Keratinocyte (primary cell): ENCODE data around the gene AKAP13.

Experiments
- EZH2 ChIP-seq: IDR thresholded peaks from one replicate; pipeline ENCODE4 v1.6.1; 2012; ENCODE audit warnings: inconsistent platforms, mild to moderate bottlenecking, low read length, moderate library complexity
- TF ChIP-seq, protein P1 (sequence below), 3 experiments: IDR thresholded peaks in 1 of 3; conservative IDR thresholded peaks in 1 of 3; optimal IDR thresholded peaks in 1 of 3; 2 replicates in 2 of 3; 3 replicates in 1 of 3; pipeline versions ENCODE3 to v1.5.1; 2011; ENCODE audit warnings: low read length in 3 of 3, mild to moderate bottlenecking in 3 of 3, moderate library complexity in 2 of 3, control low read depth in 1 of 3, inconsistent platforms in 1 of 3; ENCODE audit not compliant: insufficient read depth in 2 of 3; ENCODE audit errors: extremely low read depth in 1 of 3

DNA sequence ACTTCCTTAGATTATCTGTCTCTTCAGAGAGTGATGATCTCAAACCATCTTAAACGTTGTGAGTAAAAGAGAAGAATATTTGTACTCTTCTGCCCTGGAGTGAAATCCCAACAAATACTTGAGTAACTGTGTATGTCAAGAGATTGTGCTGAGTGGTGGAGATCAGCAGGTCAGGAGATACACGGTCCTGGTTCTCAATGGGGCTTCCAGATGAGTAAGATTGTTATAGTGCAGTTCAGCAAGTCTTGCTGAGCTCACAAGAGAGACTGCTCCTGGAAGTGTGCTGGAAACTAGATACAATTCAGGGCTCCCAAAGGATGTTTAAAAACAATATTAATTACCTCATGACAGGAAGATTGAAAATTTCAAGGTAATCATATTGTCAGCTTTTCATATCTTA is 184.3 kb downstream of the AKAP13 start:
- TF ChIP-seq, protein P1, sequence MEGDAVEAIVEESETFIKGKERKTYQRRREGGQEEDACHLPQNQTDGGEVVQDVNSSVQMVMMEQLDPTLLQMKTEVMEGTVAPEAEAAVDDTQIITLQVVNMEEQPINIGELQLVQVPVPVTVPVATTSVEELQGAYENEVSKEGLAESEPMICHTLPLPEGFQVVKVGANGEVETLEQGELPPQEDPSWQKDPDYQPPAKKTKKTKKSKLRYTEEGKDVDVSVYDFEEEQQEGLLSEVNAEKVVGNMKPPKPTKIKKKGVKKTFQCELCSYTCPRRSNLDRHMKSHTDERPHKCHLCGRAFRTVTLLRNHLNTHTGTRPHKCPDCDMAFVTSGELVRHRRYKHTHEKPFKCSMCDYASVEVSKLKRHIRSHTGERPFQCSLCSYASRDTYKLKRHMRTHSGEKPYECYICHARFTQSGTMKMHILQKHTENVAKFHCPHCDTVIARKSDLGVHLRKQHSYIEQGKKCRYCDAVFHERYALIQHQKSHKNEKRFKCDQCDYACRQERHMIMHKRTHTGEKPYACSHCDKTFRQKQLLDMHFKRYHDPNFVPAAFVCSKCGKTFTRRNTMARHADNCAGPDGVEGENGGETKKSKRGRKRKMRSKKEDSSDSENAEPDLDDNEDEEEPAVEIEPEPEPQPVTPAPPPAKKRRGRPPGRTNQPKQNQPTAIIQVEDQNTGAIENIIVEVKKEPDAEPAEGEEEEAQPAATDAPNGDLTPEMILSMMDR (optimal IDR thresholded peaks at IDR 0.05 in 1 of 3, IDR thresholded peaks at IDR 0.05 in 1 of 3, conservative IDR thresholded peaks at IDR 0.05 in 1 of 3; ENCODE audit: extremely low read depth in 1 of 3, insufficient read depth in 2 of 3, low read length in 3 of 3): no peak
- TF ChIP-seq EZH2: no peak
